Activated T-helper 1 cell treated with anti-CD3 and anti-CD28 coated beads, Interleukin-12 subunit alpha, Interleukin-12 subunit beta, Interleukin-2, Interleukin-4 antibody, amounts not matched to agents 30 ng/mL and 10 ng/mL and 1 ng/mL, durations not matched to agents 14 hours and 24 hours and 36 hours (primary cell): ENCODE results near the gene HSPB6. TPM values are rescaled to one million over a fixed set of nuclear protein-coding genes. Genes with fewer than 3 reads are reported as not detected.
"Not testable (repeated sequence)": the region's sequence is repeated elsewhere in the genome, so short reads cannot be mapped to it uniquely, and the experiment has no call there.

Experiments used
- DNase-seq: peaks from one replicate; pipeline ENCODE4 v3.0.0; 2021; ENCODE audit warnings: low spot score
- H3K27ac Mint-ChIP-seq: one replicate; pipeline ENCODE4 v1.8.0; 2021; ENCODE audit warnings: mild to moderate bottlenecking, mixed read lengths
- H3K27me3 Mint-ChIP-seq: one replicate; pipeline ENCODE4 v1.8.0; 2022; ENCODE audit warnings: mild to moderate bottlenecking, moderate library complexity, mixed read lengths; ENCODE audit not compliant: insufficient read depth
- H3K36me3 Mint-ChIP-seq: one replicate; pipeline ENCODE4 v1.8.0; 2021; ENCODE audit warnings: low read depth, mixed read lengths
- H3K4me1 Mint-ChIP-seq: one replicate; pipeline ENCODE4 v1.8.0; 2021; ENCODE audit warnings: low read depth, mixed read lengths
- H3K4me3 Mint-ChIP-seq: one replicate; pipeline ENCODE4 v1.8.0; 2021; ENCODE audit warnings: mild to moderate bottlenecking, moderate library complexity, mixed read lengths
- H3K9me3 Mint-ChIP-seq: one replicate; pipeline ENCODE4 v1.8.0; 2021; ENCODE audit warnings: mixed read lengths
- intact Hi-C: fragments of 100-400 bp; cut with micrococcal nuclease; formaldehyde crosslinking; loops from one replicate; pipeline ENCODE4 v1.15.1; 2024
- total RNA-seq: library from RNA; stranded (reverse); gene quantifications from 2 replicates; pipeline ENCODE4 v1.2.3, GENCODE V29; 2022

The HSPB6 gene
- total RNA-seq, 1 donor from 2014 or later: not detected

DNA sequence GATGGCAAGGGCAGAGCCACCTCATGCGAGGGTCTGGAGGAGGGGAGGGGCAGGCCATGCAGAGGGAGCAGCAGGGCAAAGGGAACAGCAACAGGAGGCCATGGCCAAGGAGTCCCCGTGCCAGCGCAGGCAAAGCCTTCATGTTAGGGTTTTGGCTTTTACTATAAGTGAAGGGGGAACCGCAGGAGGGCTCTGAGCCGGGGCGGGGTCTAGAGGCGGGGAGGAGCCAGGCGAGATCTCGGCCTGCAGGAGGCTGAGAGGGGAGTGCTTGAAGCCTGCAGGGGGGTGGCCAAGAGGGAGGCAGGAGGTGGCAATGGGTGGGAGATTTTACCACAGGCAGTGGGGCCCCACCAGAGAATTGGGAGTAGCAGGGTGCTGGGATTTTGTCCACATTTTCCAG lies 24.8 kb upstream of the HSPB6 start:
- Mint-ChIP-seq H3K27me3 (no peaks in the 10 kb centered on the region), H3K4me3 (no peak overlapping the region), H3K27ac (no peak overlapping the region), H3K4me1 (peaks cover 11% of the 10 kb centered on the region), H3K9me3 (no peaks in the 10 kb centered on the region), H3K36me3 (peaks cover 9% of the 10 kb centered on the region)
- no peak for DNase-seq
- intact Hi-C loops: no loop called here

DNA sequence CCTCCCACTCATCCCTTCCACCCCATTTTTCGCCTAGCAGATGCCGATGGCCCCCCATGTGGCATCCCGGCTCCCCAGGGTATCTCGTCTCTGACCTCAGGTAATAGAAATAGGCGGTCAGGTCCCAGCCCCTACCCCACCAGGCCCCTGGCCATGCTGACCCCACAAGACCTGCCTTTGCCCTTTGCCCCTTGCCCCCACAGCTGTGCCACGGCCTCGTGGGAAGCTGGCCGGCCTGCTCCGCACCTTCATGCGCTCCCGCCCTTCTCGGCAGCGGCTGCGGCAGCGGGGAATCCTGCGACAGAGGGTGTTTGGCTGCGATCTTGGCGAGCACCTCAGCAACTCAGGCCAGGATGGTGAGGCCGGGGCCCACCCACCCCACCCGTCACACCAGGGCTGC lies 23.9 kb upstream of the HSPB6 start:
- no peaks in the 10 kb centered on the region for H3K27me3 Mint-ChIP-seq
- peaks cover 7% of the 10 kb centered on the region for H3K36me3 Mint-ChIP-seq
- H3K4me1 Mint-ChIP-seq: peaks cover 19% of the 10 kb centered on the region
- H3K4me3 Mint-ChIP-seq: no peak overlapping the region
- intact Hi-C loops: no loop called here
- no peak overlapping the region for H3K27ac Mint-ChIP-seq
- H3K9me3 Mint-ChIP-seq: no peaks in the 10 kb centered on the region
- no peak for DNase-seq

DNA sequence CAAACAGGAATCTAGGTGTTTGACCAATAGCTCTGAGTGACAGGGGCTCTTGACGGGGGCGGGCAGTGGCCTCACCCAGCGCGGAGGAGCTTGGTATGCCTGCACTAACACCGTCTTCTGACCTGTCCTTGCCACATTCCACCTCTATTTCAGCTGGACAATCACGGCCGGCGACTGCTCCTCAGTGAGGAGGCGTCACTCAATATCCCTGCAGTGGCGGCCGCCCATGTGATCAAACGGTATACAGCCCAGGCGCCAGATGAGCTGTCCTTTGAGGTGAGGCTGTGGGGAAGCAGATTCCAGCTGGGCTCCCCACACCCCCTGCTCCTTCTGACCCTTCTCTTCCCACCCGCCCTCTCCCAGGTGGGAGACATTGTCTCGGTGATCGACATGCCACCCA lies 23.2 kb upstream of the HSPB6 start:
- H3K27me3 Mint-ChIP-seq: no peaks in the 10 kb centered on the region
- H3K9me3 Mint-ChIP-seq: no peaks in the 10 kb centered on the region
- H3K36me3 Mint-ChIP-seq: peaks cover 7% of the 10 kb centered on the region
- H3K4me1 Mint-ChIP-seq: peaks cover 19% of the 10 kb centered on the region
- intact Hi-C loops: no loop called here
- DNase-seq: no peak
- H3K4me3 Mint-ChIP-seq: no peak overlapping the region
- H3K27ac Mint-ChIP-seq: no peak overlapping the region

- Mint-ChIP-seq H3K27ac (no peak overlapping the region), H3K36me3 (peaks cover 7% of the 10 kb centered on the region), H3K9me3 (no peaks in the 10 kb centered on the region), H3K4me3 (no peak overlapping the region), H3K27me3 (no peaks in the 10 kb centered on the region), H3K4me1 (peaks cover 29% of the 10 kb centered on the region)
- DNase-seq: no peak
- intact Hi-C loops: no loop called here
Observed at GRCh38 chr19:35779033-35779432, 22.2 kb upstream of the HSPB6 start.

DNA sequence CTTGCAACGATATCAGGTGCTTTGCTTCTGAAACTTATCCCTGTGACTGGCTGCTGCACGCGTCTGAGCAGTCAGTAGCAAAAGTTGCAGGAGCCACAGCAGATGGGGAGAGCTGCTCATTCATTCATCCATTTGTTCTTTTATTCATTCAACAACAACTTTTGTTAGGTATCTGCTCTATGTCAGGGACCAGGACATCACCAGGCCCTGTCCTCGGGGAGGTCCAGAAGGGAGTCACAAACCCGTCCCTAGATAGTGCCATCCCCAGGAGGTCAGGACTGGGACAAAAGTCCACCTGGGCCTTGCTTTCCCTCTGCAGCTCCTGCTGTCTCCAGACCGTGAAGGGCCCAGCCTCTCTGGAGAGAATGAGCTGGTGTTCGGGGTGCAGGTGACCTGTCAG lies 21.1 kb upstream of the HSPB6 start:
- DNase-seq: no peak
- Mint-ChIP-seq H3K27ac (no peak overlapping the region), H3K4me1 (peaks cover 29% of the 10 kb centered on the region), H3K4me3 (peak overlapping the region; percentile 54), H3K36me3 (peaks cover 2% of the 10 kb centered on the region), H3K9me3 (no peaks in the 10 kb centered on the region), H3K27me3 (no peaks in the 10 kb centered on the region)
- intact Hi-C loops: no loop called here

DNA sequence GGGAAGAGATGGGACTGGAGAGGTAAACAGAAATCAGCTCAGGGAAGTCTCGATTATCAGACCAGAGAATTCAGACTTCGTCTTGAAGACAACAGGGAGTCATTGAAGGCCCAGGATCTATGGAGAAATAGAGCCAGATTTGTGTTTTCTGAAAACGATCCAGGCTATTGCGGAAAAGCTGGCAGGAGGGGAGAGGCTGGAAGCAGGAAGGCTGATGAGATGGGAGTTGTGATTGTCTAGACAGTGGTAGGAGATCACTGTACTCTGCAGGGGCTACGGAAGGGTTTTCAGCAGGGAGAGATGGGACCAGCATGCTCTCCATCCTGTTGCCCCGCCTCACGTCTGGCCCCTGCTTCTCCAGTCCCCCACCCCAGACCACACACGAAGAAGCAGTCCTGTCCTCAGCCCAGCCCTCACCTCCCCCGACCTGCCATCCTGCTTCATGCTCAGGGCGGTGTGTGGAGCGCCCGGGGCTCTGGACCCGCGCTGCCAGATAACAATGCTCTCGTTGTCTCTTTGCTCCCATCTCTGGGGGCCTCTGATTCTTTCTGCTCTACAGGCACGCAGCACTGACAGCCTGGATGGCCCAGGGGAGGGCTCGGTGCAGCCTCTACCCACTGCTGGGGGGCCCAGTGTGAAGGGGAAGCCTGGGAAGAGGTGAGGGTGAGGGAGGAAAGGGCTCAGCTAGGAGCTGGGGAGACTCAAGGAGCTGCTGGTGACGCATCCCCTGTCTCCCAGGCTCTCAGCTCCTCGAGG lies 20.4 kb upstream of the HSPB6 start:
- Mint-ChIP-seq H3K27ac (peak overlapping the region; percentile 8), H3K9me3 (no peaks in the 10 kb centered on the region), H3K4me3 (peak overlapping the region; percentile 85), H3K36me3 (peaks cover 2% of the 10 kb centered on the region), H3K4me1 (peaks cover 29% of the 10 kb centered on the region), H3K27me3 (no peaks in the 10 kb centered on the region)
- DNase-seq: no peak
- intact Hi-C loops: no loop called here

GRCh38 chr19:35776102-35776788 lies 19.4 kb upstream of the HSPB6 start:
- H3K27me3 Mint-ChIP-seq: no peaks in the 10 kb centered on the region
- no peak for DNase-seq
- peaks cover 29% of the 10 kb centered on the region for H3K4me1 Mint-ChIP-seq
- peaks cover 2% of the 10 kb centered on the region for H3K36me3 Mint-ChIP-seq
- no peaks in the 10 kb centered on the region for H3K9me3 Mint-ChIP-seq
- H3K4me3 Mint-ChIP-seq: peak overlapping the region; percentile 85
- intact Hi-C loops: no loop called here
- H3K27ac Mint-ChIP-seq: peak overlapping the region; percentile 61

GRCh38 chr19:35775298-35776101 lies 18.7 kb upstream of the HSPB6 start, which contains the start of gene ARHGAP33:
Gene ARHGAP33, plus strand, starts transcription at chr19:35775564. Its CDS starts 95 bp downstream, at chr19:35775659.
- no peaks in the 10 kb centered on the region for H3K27me3 Mint-ChIP-seq
- peak within 1 kb of the TSS; percentile 61 for H3K27ac Mint-ChIP-seq
- peak within 1 kb of the TSS; percentile 85 for H3K4me3 Mint-ChIP-seq
- peak; percentile 99 for DNase-seq
- intact Hi-C loops: loop anchor here (1.0 to 2.0 kb wide), 9 partner anchors 17 to 131 kb away; partner anchors contain the start of genes LIN37, PROSER3, PSENEN and U2AF1L4
- H3K4me1 Mint-ChIP-seq: peaks cover 29% of the 10 kb centered on the region
- no peaks in the 10 kb centered on the region for H3K9me3 Mint-ChIP-seq
- peaks cover 2% of the 10 kb centered on the region for H3K36me3 Mint-ChIP-seq

DNA sequence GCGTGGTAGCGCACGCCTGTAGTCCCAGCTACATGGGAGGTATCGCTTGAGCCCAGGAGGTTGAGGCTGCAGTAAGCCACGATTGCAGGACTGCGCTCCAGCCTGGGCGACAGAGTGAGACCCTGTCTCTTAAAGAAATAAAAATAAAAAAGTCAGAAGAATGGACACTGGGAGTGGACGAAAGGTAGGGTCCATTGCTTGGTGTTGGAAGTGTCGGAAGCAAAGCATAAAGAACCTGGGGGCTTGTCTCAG lies 18.1 kb upstream of the HSPB6 start:
- Mint-ChIP-seq H3K4me3 (peak overlapping the region; percentile 81), H3K27ac (peak overlapping the region; percentile 31), H3K27me3 (no peaks in the 10 kb centered on the region), H3K9me3 (no peaks in the 10 kb centered on the region), H3K4me1 (peaks cover 29% of the 10 kb centered on the region), H3K36me3 (peaks cover 2% of the 10 kb centered on the region)
- DNase-seq: no peak
- intact Hi-C loops: loop anchor here (1.0 to 2.0 kb wide), 9 partner anchors 17 to 131 kb away; partner anchors contain the start of genes LIN37, PROSER3, PSENEN and U2AF1L4

DNA sequence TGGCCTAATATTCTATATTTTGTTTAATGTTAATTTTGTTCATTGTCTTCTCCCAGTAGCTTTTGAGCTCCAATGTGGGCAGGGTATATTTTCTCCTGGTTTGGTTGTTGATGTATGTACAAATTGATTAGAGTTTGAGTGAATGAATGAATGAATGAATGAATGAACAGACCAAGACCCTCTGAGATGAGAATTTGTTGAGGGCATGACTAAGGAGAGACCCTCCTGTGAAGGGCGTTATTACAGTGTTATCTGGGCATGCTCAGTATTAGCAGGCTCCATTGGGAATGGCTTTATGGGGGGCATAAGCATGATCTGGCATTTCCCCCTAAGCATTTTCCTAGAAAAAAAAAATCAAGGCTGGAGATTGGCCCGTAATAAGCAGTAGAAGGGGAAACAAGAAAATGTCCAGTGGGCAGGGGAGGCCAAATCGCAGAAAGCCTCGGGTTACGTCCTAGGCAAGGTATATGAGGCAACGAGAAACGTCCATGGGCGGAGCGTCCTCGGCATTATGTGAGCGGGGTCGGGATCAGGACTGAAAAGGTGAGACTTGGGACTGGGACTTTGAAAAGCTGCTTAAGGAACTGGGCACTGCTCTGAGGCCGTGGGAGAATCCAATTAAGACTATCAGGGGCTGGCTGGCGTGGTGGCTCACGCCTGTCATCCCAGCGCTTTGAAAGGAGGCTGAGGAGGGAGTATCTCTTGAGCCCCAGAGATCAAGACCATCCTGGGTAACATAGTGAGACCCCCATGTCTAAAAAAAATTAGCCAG lies 17.6 kb upstream of the HSPB6 start:
- Mint-ChIP-seq H3K4me3 (peak overlapping the region; percentile 81), H3K9me3 (no peaks in the 10 kb centered on the region), H3K4me1 (peaks cover 29% of the 10 kb centered on the region), H3K36me3 (peaks cover 2% of the 10 kb centered on the region), H3K27ac (no peak overlapping the region), H3K27me3 (no peaks in the 10 kb centered on the region)
- intact Hi-C loops: loop anchor here (1.0 to 2.0 kb wide), 9 partner anchors 16 to 130 kb away; partner anchors contain the start of genes LIN37, PROSER3, PSENEN and U2AF1L4
- no peak for DNase-seq

- no peak for DNase-seq
- intact Hi-C loops: no loop called here
- H3K27me3 Mint-ChIP-seq: no peaks in the 10 kb centered on the region
- peaks cover 29% of the 10 kb centered on the region for H3K4me1 Mint-ChIP-seq
- no peak overlapping the region for H3K4me3 Mint-ChIP-seq
- no peaks in the 10 kb centered on the region for H3K9me3 Mint-ChIP-seq
- H3K27ac Mint-ChIP-seq: no peak overlapping the region
- H3K36me3 Mint-ChIP-seq: peaks cover 10% of the 10 kb centered on the region
Observed at GRCh38 chr19:35773020-35773806, 16.4 kb upstream of the HSPB6 start.

DNA sequence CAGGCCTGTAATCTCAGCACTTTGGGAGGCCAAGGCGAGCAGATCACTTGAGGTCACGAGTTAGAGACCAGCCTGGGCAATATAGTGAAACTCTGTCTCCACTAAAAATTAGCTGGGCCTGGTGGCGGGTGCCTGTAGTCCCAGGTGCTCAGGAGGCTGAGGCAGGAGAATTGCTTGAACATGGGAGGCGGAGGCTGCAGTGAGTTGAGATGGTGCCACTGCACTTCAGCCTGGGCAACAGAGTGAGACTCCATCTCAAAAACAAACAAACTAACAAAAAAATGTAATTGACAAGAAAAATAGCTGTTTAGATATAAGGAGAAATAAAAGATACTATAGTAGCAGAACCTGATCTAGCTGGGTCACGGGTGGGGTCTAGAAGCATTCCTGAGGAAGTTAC lies 15.5 kb upstream of the HSPB6 start:
- H3K4me3 Mint-ChIP-seq, H3K36me3 Mint-ChIP-seq, DNase-seq, intact Hi-C loops, H3K27me3 Mint-ChIP-seq, H3K9me3 Mint-ChIP-seq, H3K27ac Mint-ChIP-seq: not testable (repeated sequence)
- H3K4me1 Mint-ChIP-seq: peaks cover 24% of the 10 kb centered on the region
